Measurements from ENCODE around the gene ARID3C.

DNA sequence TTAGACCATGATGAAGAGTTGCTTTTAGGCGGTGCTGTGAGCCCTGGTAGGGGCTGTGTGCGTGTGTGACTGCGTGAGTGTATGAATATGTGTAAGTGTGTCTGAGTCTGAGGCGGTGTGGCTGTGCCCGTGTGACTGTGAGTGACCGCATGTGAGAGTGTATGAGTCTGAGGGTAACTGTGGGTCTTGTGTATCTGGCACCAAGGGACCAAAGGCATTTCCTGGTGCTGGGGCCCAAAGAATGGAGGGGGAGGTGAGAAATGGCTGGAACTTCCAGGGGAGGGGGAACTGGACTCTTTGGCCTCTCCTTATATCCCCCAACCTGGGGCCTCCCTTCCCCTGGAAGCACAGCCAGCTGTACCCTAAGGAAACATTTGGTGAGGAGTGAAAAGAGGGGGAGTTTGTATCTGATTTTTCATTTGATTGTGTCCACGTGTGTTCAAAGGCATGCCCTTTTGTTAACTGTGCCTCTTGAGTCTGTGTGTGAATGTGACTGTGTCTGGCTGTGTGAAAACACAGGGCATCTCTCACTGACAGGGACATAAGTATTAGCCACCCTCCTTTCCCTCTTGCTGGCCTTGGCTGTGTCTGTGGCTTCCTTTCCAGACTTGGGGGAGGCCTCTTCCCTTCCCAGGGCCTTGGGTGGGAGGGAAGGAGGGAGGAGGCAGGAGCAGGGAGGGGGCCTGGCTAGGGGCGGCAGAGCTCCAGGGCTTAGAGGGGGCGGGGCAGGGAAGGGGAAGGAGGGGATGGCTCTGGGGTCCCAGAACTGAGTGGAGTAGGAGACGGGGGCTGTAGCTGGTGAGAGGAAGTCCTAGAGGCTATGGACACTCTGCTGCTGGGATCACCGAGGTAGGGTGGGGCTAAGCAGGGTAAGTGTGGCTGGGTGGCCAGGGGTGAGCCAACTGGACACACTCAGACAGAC lies 24.5 kb upstream of the ARID3C start:
- TF ChIP-seq, protein P1, sequence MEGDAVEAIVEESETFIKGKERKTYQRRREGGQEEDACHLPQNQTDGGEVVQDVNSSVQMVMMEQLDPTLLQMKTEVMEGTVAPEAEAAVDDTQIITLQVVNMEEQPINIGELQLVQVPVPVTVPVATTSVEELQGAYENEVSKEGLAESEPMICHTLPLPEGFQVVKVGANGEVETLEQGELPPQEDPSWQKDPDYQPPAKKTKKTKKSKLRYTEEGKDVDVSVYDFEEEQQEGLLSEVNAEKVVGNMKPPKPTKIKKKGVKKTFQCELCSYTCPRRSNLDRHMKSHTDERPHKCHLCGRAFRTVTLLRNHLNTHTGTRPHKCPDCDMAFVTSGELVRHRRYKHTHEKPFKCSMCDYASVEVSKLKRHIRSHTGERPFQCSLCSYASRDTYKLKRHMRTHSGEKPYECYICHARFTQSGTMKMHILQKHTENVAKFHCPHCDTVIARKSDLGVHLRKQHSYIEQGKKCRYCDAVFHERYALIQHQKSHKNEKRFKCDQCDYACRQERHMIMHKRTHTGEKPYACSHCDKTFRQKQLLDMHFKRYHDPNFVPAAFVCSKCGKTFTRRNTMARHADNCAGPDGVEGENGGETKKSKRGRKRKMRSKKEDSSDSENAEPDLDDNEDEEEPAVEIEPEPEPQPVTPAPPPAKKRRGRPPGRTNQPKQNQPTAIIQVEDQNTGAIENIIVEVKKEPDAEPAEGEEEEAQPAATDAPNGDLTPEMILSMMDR (IDR thresholded peaks at IDR 0.05), result no peak
- TF ChIP-seq POLR2A (IDR thresholded peaks at IDR 0.05), result no peak
